H1 (cell line): ENCODE results near the gene ANKRD40. TPM values are rescaled to one million over a fixed set of nuclear protein-coding genes. Genes with fewer than 3 reads are reported as not detected.
"Not testable (repeated sequence)": the region's sequence is repeated elsewhere in the genome, so short reads cannot be mapped to it uniquely, and the experiment has no call there.

Experiments used
- CTCF ChIA-PET: fragments of 300-600 bp; sonication (Branson Sonifier 250); formaldehyde crosslinking; loops from one replicate; lab custom pipeline; 2021; ENCODE audit not compliant: partially characterized antibody; lab: Charles Lee
- POLR2A ChIA-PET: fragments of 300-600 bp; sonication (Branson Sonifier 250); formaldehyde crosslinking; loops from one replicate; lab custom pipeline; 2021; ENCODE audit warnings: inconsistent platforms; ENCODE audit not compliant: partially characterized antibody; lab: Charles Lee
- DNase-seq, 2 experiments: peaks; one replicate each; pipeline versions ENCODE4 v3.0.0 to v3.0.0-alpha.2; 2010 to 2022; ENCODE audit warnings: low spot score in 2 of 2, low read depth in 1 of 2, mixed read lengths in 1 of 2
- FAIRE-seq: peaks from 2 replicates; lab custom pipeline; 2011; peaks lifted over from hg19 to GRCh38; lab: Jason Lieb, UNC
- H2AFZ ChIP-seq: 2 replicates; pipeline ENCODE4 v1.8.1; 2012; ENCODE audit warnings: low read length, inconsistent platforms
- H2AK5ac ChIP-seq: 2 replicates; pipeline ENCODE4 v1.6.1; 2013; ENCODE audit warnings: low read depth, low read length
- H2BK120ac ChIP-seq: replicated peaks from 2 replicates; pipeline ENCODE3; 2013; ENCODE audit warnings: low read depth, low read length, inconsistent platforms
- H2BK12ac ChIP-seq: 2 replicates; pipeline ENCODE4 v1.6.1; 2013; ENCODE audit warnings: low read depth, low read length
- H2BK15ac ChIP-seq: 2 replicates; pipeline ENCODE4 v1.6.1; 2013; ENCODE audit warnings: low read length
- H2BK20ac ChIP-seq: 2 replicates; pipeline ENCODE4 v1.6.1; 2013; ENCODE audit warnings: low read length
- H2BK5ac ChIP-seq: 2 replicates; pipeline ENCODE4 v1.6.1; 2013; ENCODE audit warnings: low read depth, low read length
- H3K14ac ChIP-seq: 2 replicates; pipeline ENCODE4 v1.6.1; 2013; ENCODE audit warnings: inconsistent platforms; ENCODE audit not compliant: insufficient read length
- H3K18ac ChIP-seq: 2 replicates; pipeline ENCODE4 v1.6.1; 2013; ENCODE audit warnings: low read length; ENCODE audit errors: extremely low read depth
- H3K23ac ChIP-seq: 2 replicates; pipeline ENCODE4 v1.6.1; 2013; ENCODE audit warnings: inconsistent platforms; ENCODE audit not compliant: insufficient read length
- H3K23me2 ChIP-seq: 2 replicates; pipeline ENCODE4 v1.6.1; 2013; ENCODE audit warnings: low read depth, low read length
- H3K27ac ChIP-seq: 2 replicates; pipeline ENCODE4 v1.6.1; 2011; ENCODE audit warnings: low read depth, low read length, inconsistent platforms
- H3K27me3 ChIP-seq, 4 experiments: replicated peaks in 1 of 4; 1 replicate in 1 of 4; 2 replicates in 3 of 4; pipeline versions ENCODE4 v1.6.1 to v1.8.1; 2011 to 2013; ENCODE audit warnings: low read length in 3 of 4, mild to moderate bottlenecking in 3 of 4, inconsistent platforms in 2 of 4, mixed read lengths in 2 of 4, moderate library complexity in 1 of 4; ENCODE audit not compliant: control insufficient read depth in 3 of 4, insufficient read depth in 3 of 4; ENCODE audit errors: extremely low read depth in 1 of 4
- H3K36me3 ChIP-seq, 4 experiments: 2 replicates each; pipeline versions ENCODE4 v1.6.1 to v1.8.1; 2011 to 2013; ENCODE audit warnings: mild to moderate bottlenecking in 4 of 4, low read length in 3 of 4, moderate library complexity in 2 of 4, control low read depth in 1 of 4, inconsistent platforms in 1 of 4; ENCODE audit not compliant: insufficient read depth in 4 of 4, control insufficient read depth in 2 of 4
- H3K4ac ChIP-seq: replicated peaks from 2 replicates; pipeline ENCODE3; 2013; ENCODE audit warnings: low read length, low read depth, mixed read lengths, inconsistent platforms; ENCODE audit not compliant: insufficient read length
- H3K4me1 ChIP-seq, 4 experiments: replicated peaks in 1 of 4; 1 replicate in 1 of 4; 2 replicates in 3 of 4; pipeline versions ENCODE4 v1.6.1 to v1.8.1; 2011 to 2013; ENCODE audit warnings: low read length in 3 of 4, inconsistent platforms in 2 of 4, mixed read lengths in 1 of 4; ENCODE audit not compliant: insufficient read depth in 4 of 4, control insufficient read depth in 3 of 4
- H3K4me2 ChIP-seq, 2 experiments: 2 replicates each; pipeline versions ENCODE4 v1.6.1 to v1.8.1; 2011 to 2013; ENCODE audit warnings: low read depth in 2 of 2, low read length in 2 of 2, control low read depth in 1 of 2, inconsistent platforms in 1 of 2, mild to moderate bottlenecking in 1 of 2; ENCODE audit not compliant: insufficient read depth in 1 of 2
- H3K4me3 ChIP-seq, 4 experiments: fragments of 200-600, 300-600 bp in 1 of 4; sonication (generic), shearing (Covaris generic), sonication (Bioruptor Twin) in 1 of 4; 2 replicates each; pipeline versions ENCODE4 v1.5.1 to v1.8.1; 2011 to 2016; ENCODE audit warnings: low read length in 4 of 4, low read depth in 3 of 4, control low read depth in 2 of 4, inconsistent platforms in 2 of 4, mild to moderate bottlenecking in 2 of 4, mixed read lengths in 1 of 4, moderate library complexity in 1 of 4; ENCODE audit not compliant: insufficient read depth in 2 of 4; ENCODE audit errors: extremely low read depth in 1 of 4
- H3K56ac ChIP-seq: replicated peaks from 2 replicates; pipeline ENCODE3; 2013; ENCODE audit warnings: low read depth, mild to moderate bottlenecking, mixed read lengths, low read length, inconsistent platforms; ENCODE audit not compliant: insufficient read length
- H3K79me1 ChIP-seq: 2 replicates; pipeline ENCODE4 v1.6.1; 2013; ENCODE audit warnings: low read depth, low read length, control low read depth
- H3K79me2 ChIP-seq, 2 experiments: 2 replicates each; pipeline versions ENCODE4 v1.6.1 to v1.8.1; 2012 to 2013; ENCODE audit warnings: low read length in 2 of 2, mild to moderate bottlenecking in 2 of 2, inconsistent platforms in 1 of 2; ENCODE audit not compliant: insufficient read depth in 2 of 2, control insufficient read depth in 1 of 2
- H3K9ac ChIP-seq, 4 experiments: replicated peaks in 1 of 4; 1 replicate in 1 of 4; 2 replicates in 3 of 4; pipeline versions ENCODE4 v1.6.1 to v1.8.1; 2011 to 2013; ENCODE audit warnings: low read depth in 3 of 4, low read length in 3 of 4, control low read depth in 2 of 4, mild to moderate bottlenecking in 2 of 4, moderate library complexity in 2 of 4, inconsistent platforms in 1 of 4; ENCODE audit errors: extremely low read depth in 1 of 4
- H3K9me3 ChIP-seq, 2 experiments: 2 replicates each; pipeline versions ENCODE4 v1.6.1 to v1.8.1; 2012 to 2013; ENCODE audit warnings: mild to moderate bottlenecking in 2 of 2, moderate library complexity in 2 of 2, control low read depth in 1 of 2, inconsistent platforms in 1 of 2, low read depth in 1 of 2, low read length in 1 of 2, mixed read lengths in 1 of 2; ENCODE audit not compliant: insufficient read depth in 2 of 2
- H4K20me1 ChIP-seq, 2 experiments: replicated peaks in 1 of 2; 2 replicates each; pipeline versions ENCODE3 to v1.8.1; 2011 to 2013; ENCODE audit warnings: inconsistent platforms in 2 of 2, low read length in 2 of 2, mild to moderate bottlenecking in 1 of 2; ENCODE audit not compliant: insufficient read depth in 2 of 2, control insufficient read depth in 1 of 2
- H4K5ac ChIP-seq: 2 replicates; pipeline ENCODE4 v1.6.1; 2013; ENCODE audit warnings: low read length, low read depth, mixed read lengths, inconsistent platforms; ENCODE audit not compliant: insufficient read length
- H4K8ac ChIP-seq: 2 replicates; pipeline ENCODE4 v1.8.0; 2013; ENCODE audit warnings: mild to moderate bottlenecking, moderate library complexity, low read length, inconsistent platforms; ENCODE audit not compliant: insufficient read depth; ENCODE audit errors: extremely low read depth
- H4K91ac ChIP-seq: replicated peaks from 2 replicates; pipeline ENCODE3; 2013; ENCODE audit warnings: low read length, mixed read lengths, inconsistent platforms; ENCODE audit not compliant: insufficient read length
- WGBS, 2 experiments: shearing (Covaris generic) in 1 of 2; methylation state at CpG; one replicate each; pipeline versions ENCODE4 v1.1.6 to v1.1.7; 2013 to 2015; ENCODE audit warnings: low lambda C conversion rate in 2 of 2, mixed read lengths in 2 of 2, inconsistent platforms in 1 of 2, low coverage in 1 of 2, missing lambda C conversion rate in 1 of 2; ENCODE audit not compliant: insufficient replicate concordance in 2 of 2, insufficient coverage in 1 of 2, insufficient read length in 1 of 2; ENCODE audit errors: extremely low coverage in 1 of 2, missing lambda C conversion rate in 1 of 2; 5-methylcytosine and 5-hydroxymethylcytosine counted together
- polyA plus RNA-seq, 7 experiments: library from polyadenylated mRNA; depleted of rRNA in 3 of 7; stranded (reverse) in 5 of 7; unstranded in 2 of 7; fragments of >200 nt in 5 of 7; fragments of 200-250 nt in 2 of 7; gene quantifications; 1 replicate in 5 of 7; 2 replicates in 1 of 7; 4 replicates in 1 of 7; pipeline versions ENCODE4 v1.2.1 to v1.2.3, GENCODE V29; 2011 to 2013; ENCODE audit warnings: missing spikeins in 2 of 7, mixed read lengths in 2 of 7
- total RNA-seq: library from RNA; stranded (reverse); fragmentation: NEBNext Ultra II Directional; extraction: Animal tissue kit (Norgen Biotek cat#: 25700); gene quantifications from 2 replicates; pipeline ENCODE4 v1.2.1, GENCODE V29; 2021

Gene ANKRD40
- total and polyA plus RNA-seq, 2 of the 8 experiments (the other 6 are each of a cell fraction or from before 2014, with no cell fraction given), result 26.1 to 50.1 TPM

GRCh38 chr17:50680543-50681262 is 27.0 kb downstream of the ANKRD40 start:
- FAIRE-seq, DNase-seq, H3K4me2 ChIP-seq, H3K36me3 ChIP-seq, H2BK120ac ChIP-seq, H3K14ac ChIP-seq, H3K23ac ChIP-seq, H2BK5ac ChIP-seq, H2AFZ ChIP-seq, H3K79me1 ChIP-seq, H4K20me1 ChIP-seq, H3K27me3 ChIP-seq, H2AK5ac ChIP-seq, H3K9ac ChIP-seq, H2BK20ac ChIP-seq, H3K79me2 ChIP-seq, H3K56ac ChIP-seq, H3K27ac ChIP-seq, H3K4me3 ChIP-seq, H3K9me3 ChIP-seq, H4K8ac ChIP-seq, H3K4ac ChIP-seq, H2BK12ac ChIP-seq, H3K4me1 ChIP-seq, H4K91ac ChIP-seq, H4K5ac ChIP-seq, H3K18ac ChIP-seq, H3K23me2 ChIP-seq: not testable (repeated sequence)
- 0 out of 2 replicates have a peak overlapping the region, but pooled peaks have one; percentile 46 for H2BK15ac ChIP-seq
- CTCF ChIA-PET, result interaction anchor here (0.7 to 20.2 kb wide), 13 partner anchors 11 to 198 kb away, joined by 3 to 391 read pairs (median 5); no protein-coding TSS in a partner anchor
- POLR2A ChIA-PET, result interaction anchor here (0.9 kb wide), 1 partner anchor 76 kb away, joined by 3 read pairs; no protein-coding TSS in a partner anchor
- 84% methylated on average over 8 of the region's 12 CpGs; no CpG with 5 or more reads in 1 of the 2 experiments for WGBS, 2 experiments
